ENCODE data around the gene GPR33. TPM values are rescaled to one million over a fixed set of nuclear protein-coding genes. Genes with fewer than 3 reads are reported as not detected.

The GPR33 gene
- total RNA-seq, 2 donors from 2014 or later = not detected

DNA sequence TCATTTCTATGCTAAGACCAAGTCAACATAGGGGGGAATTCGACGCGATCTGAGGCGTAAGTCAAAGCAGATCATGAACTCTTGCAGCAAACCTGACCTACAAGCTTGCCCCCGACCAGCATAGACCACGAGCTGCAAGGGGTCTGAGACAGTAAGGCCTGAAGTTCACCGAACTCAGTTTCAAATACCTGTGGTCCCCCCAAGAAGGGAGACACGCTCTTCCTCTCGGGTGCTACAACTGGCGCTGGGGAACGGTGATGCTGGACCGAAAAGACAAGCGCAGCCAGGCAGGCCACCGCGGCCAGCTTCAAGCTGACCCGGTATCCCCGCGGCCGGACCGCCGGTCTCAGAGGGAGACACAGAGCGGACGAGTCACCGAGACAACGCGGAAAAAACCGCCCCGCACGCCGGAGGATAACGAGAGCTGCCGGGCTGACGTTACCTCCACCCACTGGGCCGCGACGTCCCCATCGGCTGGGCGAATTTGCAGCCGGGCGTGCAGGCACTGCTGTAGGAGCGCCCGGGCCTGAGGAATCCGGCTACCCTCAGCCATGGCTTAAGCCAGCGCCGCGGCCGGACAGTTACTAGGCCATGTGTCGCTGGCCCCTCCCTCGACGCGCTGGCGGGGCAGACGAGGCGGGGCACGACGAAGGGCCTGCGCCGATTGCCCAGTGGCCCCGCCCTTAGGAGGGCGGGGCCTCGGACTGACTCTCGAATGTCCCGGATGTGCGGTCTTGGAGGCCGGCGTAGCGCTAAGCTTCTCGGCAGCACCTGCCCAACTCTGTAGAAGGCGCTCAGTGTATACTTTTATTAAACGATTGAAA is 30.8 kb downstream of the GPR33 start, which contains the start of gene DTD2:
Gene DTD2 (minus strand): TSS at position 666 of the 824 bp plus-strand sequence. CDS start 113 bp downstream, at position 553.
- TF ChIP-seq, protein P1, sequence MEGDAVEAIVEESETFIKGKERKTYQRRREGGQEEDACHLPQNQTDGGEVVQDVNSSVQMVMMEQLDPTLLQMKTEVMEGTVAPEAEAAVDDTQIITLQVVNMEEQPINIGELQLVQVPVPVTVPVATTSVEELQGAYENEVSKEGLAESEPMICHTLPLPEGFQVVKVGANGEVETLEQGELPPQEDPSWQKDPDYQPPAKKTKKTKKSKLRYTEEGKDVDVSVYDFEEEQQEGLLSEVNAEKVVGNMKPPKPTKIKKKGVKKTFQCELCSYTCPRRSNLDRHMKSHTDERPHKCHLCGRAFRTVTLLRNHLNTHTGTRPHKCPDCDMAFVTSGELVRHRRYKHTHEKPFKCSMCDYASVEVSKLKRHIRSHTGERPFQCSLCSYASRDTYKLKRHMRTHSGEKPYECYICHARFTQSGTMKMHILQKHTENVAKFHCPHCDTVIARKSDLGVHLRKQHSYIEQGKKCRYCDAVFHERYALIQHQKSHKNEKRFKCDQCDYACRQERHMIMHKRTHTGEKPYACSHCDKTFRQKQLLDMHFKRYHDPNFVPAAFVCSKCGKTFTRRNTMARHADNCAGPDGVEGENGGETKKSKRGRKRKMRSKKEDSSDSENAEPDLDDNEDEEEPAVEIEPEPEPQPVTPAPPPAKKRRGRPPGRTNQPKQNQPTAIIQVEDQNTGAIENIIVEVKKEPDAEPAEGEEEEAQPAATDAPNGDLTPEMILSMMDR (IDR thresholded peaks at IDR 0.05) = no peak
- peak within 1 kb of the TSS; percentile 71 to 73 for H3K4me3 ChIP-seq
- peak within 1 kb of the TSS; percentile 88 to 95 for H3K27ac ChIP-seq
- peak; percentile 90 for DNase-seq (ENCODE audit: low spot score)
- H3K9me3 ChIP-seq = no peaks in the 10 kb centered on the region
- H3K27me3 ChIP-seq = no peaks in the 10 kb centered on the region
- peaks cover 0 to 17% of the 10 kb centered on the region in 2 donors for H3K4me1 ChIP-seq
- H3K36me3 ChIP-seq = peaks cover 6% of the 10 kb centered on the region

DNA sequence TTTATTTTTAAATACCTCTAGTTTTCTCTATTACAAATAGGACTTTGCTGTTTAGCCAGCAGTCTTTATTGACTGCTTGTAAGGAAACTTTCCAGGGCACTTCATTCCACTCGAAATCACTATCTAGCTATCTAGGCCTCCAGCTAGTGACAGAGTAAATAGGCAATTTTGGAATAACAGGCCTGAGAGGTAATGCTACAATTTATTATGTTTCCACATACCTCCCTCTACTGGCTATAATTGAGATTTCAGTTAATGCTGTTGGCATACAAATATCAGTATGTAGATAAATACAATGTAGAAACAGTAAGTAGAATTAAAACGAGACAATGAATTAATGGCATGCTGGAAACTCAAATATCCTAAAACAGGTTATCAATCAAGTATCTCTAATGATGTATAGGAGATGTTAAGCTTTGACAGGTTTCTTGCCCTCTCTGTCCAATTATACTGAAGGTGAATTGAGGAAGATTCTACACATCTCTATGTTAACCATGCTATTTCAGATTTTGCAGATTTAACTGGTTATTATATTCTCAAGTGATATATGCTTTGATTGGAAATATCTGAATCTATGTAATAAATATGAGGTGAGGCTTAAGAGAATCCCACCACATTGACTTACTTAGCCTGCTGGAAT is 37.7 kb downstream of the GPR33 start:
- DNase-seq (ENCODE audit: low spot score) = no peak
- H3K27me3 ChIP-seq = no peaks in the 10 kb centered on the region
- H3K36me3 ChIP-seq = peaks cover 23% of the 10 kb centered on the region
- H3K9me3 ChIP-seq = no peaks in the 10 kb centered on the region
- H3K27ac ChIP-seq = peak overlapping the region in 1 of 2 donors; percentile 4
- H3K4me1 ChIP-seq = no peaks in the 10 kb centered on the region
- TF ChIP-seq, protein P1 (IDR thresholded peaks at IDR 0.05) = peak; percentile 48 to 71
- H3K4me3 ChIP-seq = no peak overlapping the region

DNA sequence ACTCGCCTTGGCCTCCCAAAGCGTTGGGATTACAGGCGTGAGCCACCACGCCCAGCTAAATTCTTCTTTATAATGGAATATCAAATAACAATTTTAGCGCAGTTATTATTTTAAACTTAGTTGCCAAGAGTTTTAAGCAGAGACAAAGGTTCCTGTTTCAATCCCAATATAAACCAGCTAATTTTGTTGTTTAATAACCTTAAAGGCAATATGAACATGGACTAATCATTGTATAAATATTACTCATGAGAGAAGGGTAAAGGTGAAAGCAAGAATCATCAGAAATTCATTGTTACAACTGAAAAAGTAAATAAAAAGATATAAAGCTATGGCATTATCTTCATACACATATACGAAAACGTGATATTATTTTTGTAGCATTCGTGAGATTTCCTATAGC is 38.7 kb downstream of the GPR33 start:
- Histone ChIP-seq H3K27ac (no peak overlapping the region), H3K4me3 (no peak overlapping the region), H3K4me1 (no peaks in the 10 kb centered on the region), H3K36me3 (peaks cover 23% of the 10 kb centered on the region), H3K9me3 (no peaks in the 10 kb centered on the region), H3K27me3 (no peaks in the 10 kb centered on the region)
- DNase-seq (ENCODE audit: low spot score) = no peak
- TF ChIP-seq, protein P1 (IDR thresholded peaks at IDR 0.05) = no peak

DNA sequence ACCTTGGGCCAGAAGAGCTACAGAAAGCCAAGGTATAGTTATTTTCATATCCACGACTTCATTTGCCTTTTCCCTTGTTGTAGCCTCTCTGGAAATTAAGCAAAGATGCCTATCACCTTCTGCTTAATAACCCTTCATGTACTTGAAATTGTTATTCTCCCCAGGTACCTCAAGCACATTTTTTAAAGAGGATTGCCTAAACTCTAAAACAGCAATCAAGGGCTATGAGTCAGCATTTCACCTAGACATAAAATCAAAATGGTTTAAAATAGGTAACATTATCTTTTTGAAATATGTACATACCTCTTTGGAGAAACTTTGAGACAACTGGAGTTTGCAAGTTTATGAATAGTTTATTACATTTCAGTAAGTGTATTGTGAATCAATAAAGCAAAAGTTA is 42.1 kb downstream of the GPR33 start:
- no peaks in the 10 kb centered on the region for H3K27me3 ChIP-seq
- peaks cover 0 to 8% of the 10 kb centered on the region in 2 donors for H3K4me1 ChIP-seq
- H3K27ac ChIP-seq = no peak overlapping the region
- no peak for DNase-seq (ENCODE audit: low spot score)
- TF ChIP-seq, protein P1 (IDR thresholded peaks at IDR 0.05) = no peak
- H3K4me3 ChIP-seq = no peak overlapping the region
- peaks cover 7% of the 10 kb centered on the region for H3K36me3 ChIP-seq
- H3K9me3 ChIP-seq = no peaks in the 10 kb centered on the region

DNA sequence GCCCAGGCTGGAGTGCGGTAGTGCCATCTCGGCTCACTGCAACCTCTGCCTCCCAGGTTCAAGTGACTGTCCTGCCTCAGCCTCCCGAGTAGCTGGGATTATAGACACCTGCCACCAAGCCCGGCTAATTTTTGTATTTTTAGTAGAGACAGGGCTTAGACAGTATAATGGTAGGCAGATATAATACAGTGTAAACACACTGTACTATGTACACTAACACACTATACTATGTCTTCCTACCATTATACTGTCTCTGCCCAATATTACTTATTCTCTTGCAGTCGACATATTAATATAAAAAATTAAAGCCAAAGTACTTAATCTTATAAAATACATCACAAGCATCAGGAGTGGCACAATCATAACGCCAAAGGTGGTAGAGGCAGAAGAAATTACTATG is 45.6 kb downstream of the GPR33 start:
- H3K9me3 ChIP-seq = no peaks in the 10 kb centered on the region
- no peak overlapping the region for H3K4me3 ChIP-seq
- DNase-seq (ENCODE audit: low spot score) = no peak
- peaks cover under 1% of the 10 kb centered on the region for H3K36me3 ChIP-seq
- TF ChIP-seq, protein P1 (IDR thresholded peaks at IDR 0.05) = no peak
- no peaks in the 10 kb centered on the region for H3K27me3 ChIP-seq
- peaks cover 0 to 8% of the 10 kb centered on the region in 2 donors for H3K4me1 ChIP-seq
- peak overlapping the region in 1 of 2 donors; percentile 39 for H3K27ac ChIP-seq

Measured in right atrium auricular region (tissue), 2 donors.